Measurements from ENCODE around the gene SPACDR.
A peak's percentile ranks its signal among the peaks of the same experiment; 100 is the strongest.
"Not testable (repeated sequence)": the region's sequence is repeated elsewhere in the genome, so short reads cannot be mapped to it uniquely, and the experiment has no call there.

Gene SPACDR

DNA sequence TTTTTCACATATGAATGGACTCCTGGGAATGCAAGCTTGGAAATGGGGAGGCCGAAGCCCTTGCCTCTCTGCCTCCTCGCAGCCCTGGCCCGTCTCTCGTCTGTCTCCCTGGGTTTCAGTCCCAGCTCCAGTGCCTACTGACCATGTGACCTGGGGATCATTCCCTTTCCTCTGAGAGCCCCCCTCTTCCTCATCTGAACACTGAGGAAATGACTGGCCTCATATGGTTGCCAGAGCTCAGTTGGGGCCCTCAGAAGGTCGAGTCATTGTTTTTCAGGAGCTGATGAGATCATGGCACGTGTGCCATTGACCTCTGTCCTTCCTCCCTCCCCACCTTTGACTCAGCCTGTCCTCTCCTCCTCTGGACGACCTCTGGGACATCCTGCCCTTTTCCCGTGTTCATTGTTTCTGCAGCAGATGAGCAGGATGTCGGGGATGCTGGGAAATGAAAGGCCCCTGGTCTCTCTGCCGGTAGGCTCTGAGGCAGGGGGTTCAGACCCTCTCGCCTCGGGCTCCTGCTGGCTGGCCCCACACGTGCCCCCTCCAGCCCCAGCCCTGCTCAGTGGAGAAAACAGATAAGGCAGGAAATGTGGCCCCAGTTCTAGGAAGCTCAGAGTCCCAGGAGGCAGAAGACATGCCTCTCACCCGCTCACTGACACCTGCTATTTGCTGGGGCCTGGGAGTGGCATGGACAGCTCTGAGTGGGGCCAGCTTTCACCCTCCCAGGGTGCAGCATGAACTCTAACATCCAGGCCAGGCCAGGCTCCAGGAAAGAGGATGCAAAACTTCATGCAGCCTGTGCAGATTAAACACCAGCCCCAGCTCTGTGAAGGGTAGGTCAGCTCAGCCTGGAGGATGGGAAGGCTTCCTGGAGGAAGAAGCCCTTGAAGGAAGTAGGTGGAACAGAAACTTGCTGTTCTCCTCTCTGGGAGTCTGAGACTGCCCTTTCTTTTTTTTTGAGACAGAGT is 19.5 kb downstream of the SPACDR start:
- TF ChIP-seq, protein P1, sequence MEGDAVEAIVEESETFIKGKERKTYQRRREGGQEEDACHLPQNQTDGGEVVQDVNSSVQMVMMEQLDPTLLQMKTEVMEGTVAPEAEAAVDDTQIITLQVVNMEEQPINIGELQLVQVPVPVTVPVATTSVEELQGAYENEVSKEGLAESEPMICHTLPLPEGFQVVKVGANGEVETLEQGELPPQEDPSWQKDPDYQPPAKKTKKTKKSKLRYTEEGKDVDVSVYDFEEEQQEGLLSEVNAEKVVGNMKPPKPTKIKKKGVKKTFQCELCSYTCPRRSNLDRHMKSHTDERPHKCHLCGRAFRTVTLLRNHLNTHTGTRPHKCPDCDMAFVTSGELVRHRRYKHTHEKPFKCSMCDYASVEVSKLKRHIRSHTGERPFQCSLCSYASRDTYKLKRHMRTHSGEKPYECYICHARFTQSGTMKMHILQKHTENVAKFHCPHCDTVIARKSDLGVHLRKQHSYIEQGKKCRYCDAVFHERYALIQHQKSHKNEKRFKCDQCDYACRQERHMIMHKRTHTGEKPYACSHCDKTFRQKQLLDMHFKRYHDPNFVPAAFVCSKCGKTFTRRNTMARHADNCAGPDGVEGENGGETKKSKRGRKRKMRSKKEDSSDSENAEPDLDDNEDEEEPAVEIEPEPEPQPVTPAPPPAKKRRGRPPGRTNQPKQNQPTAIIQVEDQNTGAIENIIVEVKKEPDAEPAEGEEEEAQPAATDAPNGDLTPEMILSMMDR (IDR thresholded peaks at IDR 0.05): no peak
- intact Hi-C loops (cut with DNase I; ENCODE audit: low total_unique reads): no loop called here
- no peak for DNase-seq
- Histone ChIP-seq H3K27ac (no peak overlapping the region), H3K36me3 (no peaks in the 10 kb centered on the region), H3K9me3 (no peaks in the 10 kb centered on the region), H3K4me1 (no peaks in the 10 kb centered on the region), H3K27me3 (no peaks in the 10 kb centered on the region), H3K4me3 (no peak overlapping the region)

DNA sequence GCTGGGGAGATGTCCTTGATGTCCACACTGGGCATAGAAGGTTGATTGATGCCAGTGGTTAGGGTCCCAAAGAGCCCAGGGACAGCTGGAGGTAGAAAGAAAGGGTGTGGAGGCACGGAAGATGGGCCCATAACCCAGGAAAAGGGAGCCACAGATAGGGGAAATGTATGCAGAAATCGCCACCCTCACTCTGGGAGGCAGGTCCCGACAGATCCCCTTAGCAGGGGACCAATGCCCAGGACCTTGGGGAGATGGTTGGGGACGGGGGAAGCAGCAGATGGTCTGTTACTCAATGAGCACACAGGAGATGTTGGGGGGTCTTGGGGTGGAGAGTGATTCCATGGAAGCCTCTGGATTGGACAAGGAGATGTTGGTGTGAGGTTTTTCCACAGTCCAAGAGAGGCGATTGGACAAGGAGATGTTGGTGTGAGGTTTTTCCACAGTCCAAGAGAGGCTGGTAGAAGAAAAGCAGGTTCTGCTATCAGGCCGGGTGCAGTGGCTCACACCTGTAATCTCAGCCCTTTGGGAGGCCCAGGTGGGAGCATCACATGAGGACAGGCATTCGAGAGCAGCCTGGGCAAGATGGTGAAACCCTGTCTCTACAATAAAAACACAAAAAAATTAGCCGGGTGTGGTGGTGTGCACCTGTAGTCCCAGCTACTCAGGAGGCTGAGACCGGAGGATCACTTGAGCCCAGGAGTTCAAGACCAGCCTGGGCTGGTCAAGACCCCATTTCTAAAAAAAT is 20.8 kb downstream of the SPACDR start:
- H3K4me1 ChIP-seq: no peaks in the 10 kb centered on the region
- TF ChIP-seq, protein P1 (IDR thresholded peaks at IDR 0.05): no peak
- DNase-seq: no peak
- H3K36me3 ChIP-seq: no peaks in the 10 kb centered on the region
- intact Hi-C loops (cut with DNase I; ENCODE audit: low total_unique reads): no loop called here
- no peak overlapping the region for H3K27ac ChIP-seq
- H3K9me3 ChIP-seq: no peaks in the 10 kb centered on the region
- no peak overlapping the region for H3K4me3 ChIP-seq
- no peaks in the 10 kb centered on the region for H3K27me3 ChIP-seq

DNA sequence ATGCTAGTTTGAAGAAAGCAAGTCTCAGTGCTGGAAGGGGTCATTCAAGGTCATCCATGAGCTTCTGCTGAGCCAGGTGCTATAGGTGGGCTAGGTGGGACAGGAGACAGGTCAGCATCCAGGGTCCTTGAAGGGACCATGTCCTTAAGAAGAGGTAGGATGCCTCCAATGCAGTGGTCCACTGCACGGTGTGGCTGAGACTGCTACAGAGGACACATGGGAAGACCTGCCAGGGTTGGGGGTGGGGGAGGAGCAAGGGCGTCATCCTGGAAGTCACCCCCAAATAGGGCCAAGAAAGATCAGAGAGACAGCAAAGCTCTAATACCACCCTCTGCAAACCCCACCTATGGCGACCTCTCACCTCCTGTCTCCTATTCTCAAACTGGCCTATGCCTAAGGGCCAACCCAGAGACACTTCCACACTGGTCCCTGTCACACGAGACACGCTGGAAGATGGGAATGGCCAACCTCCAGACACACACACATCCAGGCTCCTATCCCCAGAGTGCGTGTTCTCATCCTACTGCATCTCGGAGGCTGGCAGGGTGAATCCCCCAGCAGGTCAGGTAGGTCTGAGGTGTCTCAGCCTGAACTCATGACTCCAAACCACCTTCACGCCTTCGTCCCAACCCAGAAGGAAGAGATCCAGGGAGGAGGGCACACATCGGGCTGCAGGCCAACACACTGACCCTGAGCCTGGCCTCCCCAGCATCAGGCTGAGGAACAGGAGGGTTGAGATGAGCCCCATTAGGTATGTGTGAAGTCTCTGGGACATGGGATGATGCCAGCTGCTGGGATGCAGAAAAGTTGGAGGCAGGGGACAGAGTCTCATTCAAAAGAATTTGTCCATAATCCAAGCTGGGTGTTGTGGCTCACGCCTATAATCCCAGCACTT is 22.2 kb downstream of the SPACDR start:
- H3K36me3 ChIP-seq: no peaks in the 10 kb centered on the region
- intact Hi-C loops (cut with DNase I; ENCODE audit: low total_unique reads): no loop called here
- no peaks in the 10 kb centered on the region for H3K27me3 ChIP-seq
- TF ChIP-seq, protein P1 (IDR thresholded peaks at IDR 0.05): no peak
- peaks cover 0 to 2% (median 0%) of the 10 kb centered on the region in 4 donors for H3K4me1 ChIP-seq
- no peak overlapping the region for H3K27ac ChIP-seq
- no peaks in the 10 kb centered on the region for H3K9me3 ChIP-seq
- no peak for DNase-seq
- no peak overlapping the region for H3K4me3 ChIP-seq

DNA sequence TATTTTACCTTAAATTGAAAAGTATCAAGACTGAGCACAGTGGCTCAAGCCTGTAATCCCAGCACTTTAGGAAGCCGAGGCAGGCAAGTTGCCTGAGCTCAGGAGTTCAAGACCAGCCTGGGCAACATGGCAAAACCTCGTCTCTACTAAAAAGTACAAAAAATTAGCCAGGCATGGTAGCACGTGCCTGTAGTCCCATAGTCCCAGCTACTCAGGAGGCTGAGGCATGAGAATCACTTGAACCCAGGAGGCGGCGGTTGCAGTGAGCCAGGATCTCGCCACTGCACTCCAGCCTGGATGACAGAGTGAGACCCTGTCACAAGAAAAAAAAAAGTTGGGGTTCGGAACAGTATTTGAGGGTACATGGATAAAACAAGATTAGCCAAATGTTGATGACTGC is 24.8 kb downstream of the SPACDR start:
- H3K36me3 ChIP-seq; H3K27me3 ChIP-seq; H3K4me3 ChIP-seq; H3K9me3 ChIP-seq; H3K27ac ChIP-seq; intact Hi-C loops (cut with DNase I; ENCODE audit: low total_unique reads): not testable (repeated sequence)
- peak in 1 of 2 donors; percentile 25 for DNase-seq
- peaks cover 0 to 19% (median 14%) of the 10 kb centered on the region in 4 donors for H3K4me1 ChIP-seq

DNA sequence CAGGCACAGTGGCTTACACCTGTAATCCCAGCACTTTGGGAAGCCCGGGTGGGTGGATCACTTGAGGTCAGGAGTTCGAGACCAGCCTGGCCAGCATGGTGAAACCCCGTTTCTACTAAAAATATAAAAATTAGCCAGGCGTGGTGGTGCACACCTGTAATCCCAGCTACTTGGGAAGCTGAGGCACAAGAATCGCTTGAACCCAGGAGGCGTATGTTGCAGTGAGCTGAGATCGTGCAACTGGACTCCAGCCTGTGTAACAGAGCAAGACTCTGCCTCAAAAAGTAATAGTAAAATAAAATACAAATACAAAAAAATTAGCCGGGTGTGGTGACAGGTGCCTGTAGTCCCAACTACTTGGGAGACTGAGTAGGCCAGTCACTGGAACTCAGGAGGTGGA is 25.3 kb downstream of the SPACDR start:
- H3K4me3 ChIP-seq; H3K27me3 ChIP-seq; H3K9me3 ChIP-seq; H3K27ac ChIP-seq; intact Hi-C loops (cut with DNase I; ENCODE audit: low total_unique reads): not testable (repeated sequence)
- peaks cover 0 to 19% (median 16%) of the 10 kb centered on the region in 4 donors for H3K4me1 ChIP-seq
- peak in 1 of 2 donors; percentile 12 for DNase-seq
- peaks cover 3 to 13% (median 11%) of the 10 kb centered on the region in 3 donors for H3K36me3 ChIP-seq

DNA sequence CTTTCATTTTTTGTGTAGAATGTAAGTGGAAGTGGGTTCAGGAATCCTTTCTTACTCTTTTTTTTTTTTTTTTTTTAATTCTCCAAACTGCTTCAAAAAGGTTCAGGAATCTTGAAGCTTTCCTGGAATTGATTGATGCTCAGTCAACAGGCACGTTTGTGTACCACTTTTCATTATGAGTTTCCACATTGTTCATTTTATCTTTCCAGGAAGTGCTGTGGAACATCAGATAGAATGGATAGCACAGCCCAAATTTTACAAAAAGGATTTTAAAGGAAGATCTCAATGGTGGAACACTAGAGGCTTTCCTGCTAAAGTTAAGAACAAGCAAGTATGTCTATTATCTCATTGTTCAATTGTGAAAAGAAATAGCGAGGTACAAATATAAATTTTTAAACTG is 25.9 kb downstream of the SPACDR start:
- TF ChIP-seq, protein P1 (IDR thresholded peaks at IDR 0.05): no peak
- H3K4me3 ChIP-seq: no peak overlapping the region
- H3K4me1 ChIP-seq: peaks cover 0 to 20% (median 16%) of the 10 kb centered on the region in 4 donors
- H3K36me3 ChIP-seq: peaks cover 9 to 19% (median 17%) of the 10 kb centered on the region in 3 donors
- peak overlapping the region in 1 of 2 donors; percentile 79 for H3K27ac ChIP-seq
- no peaks in the 10 kb centered on the region for H3K9me3 ChIP-seq
- DNase-seq: no peak
- H3K27me3 ChIP-seq: no peaks in the 10 kb centered on the region
- intact Hi-C loops (cut with DNase I; ENCODE audit: low total_unique reads): no loop called here

All from tibial artery (tissue), 4 donors.